ENCODE results near the gene ANKFY1.

ANKFY1 gene

DNA sequence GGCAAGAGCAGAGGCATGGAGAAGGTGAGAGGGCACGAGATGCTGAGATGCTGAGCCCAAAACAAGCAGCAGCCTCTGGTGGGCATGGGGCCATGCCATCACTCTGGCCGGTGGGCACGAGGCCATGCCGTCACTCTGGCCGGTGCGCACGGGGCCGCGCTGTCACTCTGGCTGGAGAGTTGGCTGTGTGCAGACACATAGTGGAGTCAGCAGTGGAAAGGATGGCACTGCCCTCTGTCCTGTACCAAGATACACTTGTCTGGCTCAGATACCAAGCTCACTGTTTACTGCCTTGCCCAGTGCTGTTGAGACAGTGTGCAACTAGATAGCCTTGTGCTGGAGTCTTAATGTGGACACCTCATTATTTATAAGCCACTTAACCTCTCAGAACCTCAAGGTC, 75.7 kb downstream of the ANKFY1 start:
- TF ChIP-seq, protein P1, sequence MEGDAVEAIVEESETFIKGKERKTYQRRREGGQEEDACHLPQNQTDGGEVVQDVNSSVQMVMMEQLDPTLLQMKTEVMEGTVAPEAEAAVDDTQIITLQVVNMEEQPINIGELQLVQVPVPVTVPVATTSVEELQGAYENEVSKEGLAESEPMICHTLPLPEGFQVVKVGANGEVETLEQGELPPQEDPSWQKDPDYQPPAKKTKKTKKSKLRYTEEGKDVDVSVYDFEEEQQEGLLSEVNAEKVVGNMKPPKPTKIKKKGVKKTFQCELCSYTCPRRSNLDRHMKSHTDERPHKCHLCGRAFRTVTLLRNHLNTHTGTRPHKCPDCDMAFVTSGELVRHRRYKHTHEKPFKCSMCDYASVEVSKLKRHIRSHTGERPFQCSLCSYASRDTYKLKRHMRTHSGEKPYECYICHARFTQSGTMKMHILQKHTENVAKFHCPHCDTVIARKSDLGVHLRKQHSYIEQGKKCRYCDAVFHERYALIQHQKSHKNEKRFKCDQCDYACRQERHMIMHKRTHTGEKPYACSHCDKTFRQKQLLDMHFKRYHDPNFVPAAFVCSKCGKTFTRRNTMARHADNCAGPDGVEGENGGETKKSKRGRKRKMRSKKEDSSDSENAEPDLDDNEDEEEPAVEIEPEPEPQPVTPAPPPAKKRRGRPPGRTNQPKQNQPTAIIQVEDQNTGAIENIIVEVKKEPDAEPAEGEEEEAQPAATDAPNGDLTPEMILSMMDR (IDR thresholded peaks at IDR 0.05; ENCODE audit: extremely low read depth, missing control alignments), result no peak
- DNase-seq (ENCODE audit: low spot score), result no peak

DNA sequence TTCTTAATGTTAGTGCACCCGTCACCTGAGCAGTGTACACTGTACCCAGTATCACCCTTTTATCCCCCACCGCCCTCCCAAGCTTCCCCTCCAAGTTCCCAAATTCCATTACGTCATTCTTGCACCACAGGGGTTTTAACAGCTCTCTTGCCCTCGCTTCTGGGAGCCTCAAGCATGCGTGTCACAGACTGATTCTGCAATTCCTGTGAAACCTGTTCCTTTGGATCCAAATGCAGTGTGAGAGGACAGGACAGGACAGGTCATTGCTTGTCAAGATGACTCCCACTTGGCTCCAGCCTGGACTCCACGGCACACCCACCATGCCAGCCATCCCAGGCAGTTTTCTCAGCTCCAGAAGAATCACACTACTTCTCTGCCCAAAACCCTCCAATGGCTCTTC, 76.7 kb downstream of the ANKFY1 start:
- DNase-seq (ENCODE audit: low spot score), result no peak

DNA sequence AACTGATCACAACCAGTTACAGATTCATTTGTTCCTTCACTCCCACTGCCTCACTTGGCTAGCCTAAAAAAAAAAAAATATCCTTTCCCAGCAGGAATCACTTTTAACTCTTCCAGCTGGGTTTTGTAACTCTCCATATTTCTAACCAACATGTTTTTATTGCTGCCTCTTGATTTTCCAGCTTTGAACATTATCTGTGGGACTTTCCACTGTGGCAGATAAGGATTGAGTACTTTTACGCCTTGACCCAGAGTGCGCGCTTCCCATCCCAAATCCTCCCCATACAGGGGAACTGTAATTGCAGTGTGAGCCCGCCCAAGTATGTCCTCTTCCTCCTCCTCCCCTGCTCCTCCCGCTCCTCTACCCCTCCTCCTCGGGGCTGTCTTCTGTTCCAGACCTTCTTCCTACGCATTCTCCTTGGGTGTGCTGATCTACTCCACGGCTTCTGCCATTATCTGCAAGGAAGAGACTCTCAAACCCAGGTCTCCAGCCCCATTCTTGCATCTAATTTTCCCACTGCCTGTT, 77.4 kb downstream of the ANKFY1 start:
- TF ChIP-seq, protein P1 (IDR thresholded peaks at IDR 0.05; ENCODE audit: extremely low read depth, missing control alignments), result no peak
- no peak for DNase-seq (ENCODE audit: low spot score)

More for the DNA sequence above, 76.7 kb downstream of the ANKFY1 start:
- TF ChIP-seq, protein P1 (IDR thresholded peaks at IDR 0.05; ENCODE audit: extremely low read depth, missing control alignments), result no peak

DNA sequence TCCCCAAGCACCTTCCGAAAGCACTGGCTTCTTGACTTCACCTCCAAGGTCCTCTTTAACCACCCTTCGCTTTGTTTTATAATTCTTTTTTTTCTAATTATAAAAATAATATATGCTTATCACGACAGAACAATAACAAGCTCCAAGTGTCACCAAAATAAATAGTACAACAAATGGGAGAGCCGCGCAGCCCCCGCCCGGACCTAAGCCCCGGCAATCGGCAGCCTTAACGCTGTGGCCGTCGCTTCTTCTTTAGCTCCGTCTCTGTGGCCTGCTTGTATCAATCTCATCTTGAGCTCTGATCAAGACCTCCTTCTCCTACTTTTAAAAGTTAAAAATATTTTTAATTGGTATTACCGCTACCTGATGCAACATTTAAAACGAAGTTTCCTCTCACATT, 78.1 kb downstream of the ANKFY1 start:
- DNase-seq (ENCODE audit: low spot score), result no peak
- TF ChIP-seq, protein P1 (IDR thresholded peaks at IDR 0.05; ENCODE audit: extremely low read depth, missing control alignments), result no peak

DNA sequence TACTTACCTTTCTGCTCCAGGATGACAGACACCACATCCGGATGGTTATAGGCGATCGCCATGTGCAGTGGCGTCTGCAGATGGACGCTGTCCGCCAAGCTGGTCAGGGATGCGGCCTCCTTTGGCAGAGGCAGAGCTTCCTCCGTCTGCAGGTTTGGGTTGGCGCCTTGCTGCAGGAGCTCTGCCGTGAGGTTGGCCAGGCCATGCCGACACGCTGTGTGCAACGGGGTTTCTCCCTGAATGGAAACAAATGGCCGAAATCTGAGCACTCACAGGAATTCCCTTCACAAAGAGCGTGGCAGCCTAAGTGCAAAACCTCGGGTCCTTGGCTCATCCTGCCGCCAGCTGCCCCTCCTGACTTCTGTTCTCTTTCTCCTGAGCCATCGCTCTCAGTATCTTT, 79.0 kb downstream of the ANKFY1 start:
- TF ChIP-seq, protein P1 (IDR thresholded peaks at IDR 0.05; ENCODE audit: extremely low read depth, missing control alignments), result no peak
- no peak for DNase-seq (ENCODE audit: low spot score)

DNA sequence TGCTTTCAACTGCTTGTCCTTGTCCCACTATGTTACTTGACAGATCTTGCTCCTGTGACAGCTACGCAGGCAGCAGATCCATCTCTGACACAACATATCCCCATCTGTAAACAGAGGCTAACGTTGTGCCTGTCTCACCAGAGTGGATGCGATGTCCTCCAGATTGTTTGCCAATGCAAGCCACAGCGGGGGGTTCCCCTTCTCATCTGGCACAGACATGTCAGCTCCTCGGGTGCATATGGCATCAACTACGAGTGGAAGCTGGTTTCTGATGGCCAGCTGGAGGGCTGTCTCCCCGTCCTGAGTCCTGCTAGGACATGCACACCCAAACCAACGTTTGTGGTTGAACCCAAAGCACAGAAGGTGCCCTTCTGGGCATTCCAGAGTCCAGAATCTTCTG, 81.7 kb downstream of the ANKFY1 start:
- TF ChIP-seq, protein P1 (IDR thresholded peaks at IDR 0.05; ENCODE audit: extremely low read depth, missing control alignments), result no peak
- DNase-seq (ENCODE audit: low spot score), result no peak

DNA sequence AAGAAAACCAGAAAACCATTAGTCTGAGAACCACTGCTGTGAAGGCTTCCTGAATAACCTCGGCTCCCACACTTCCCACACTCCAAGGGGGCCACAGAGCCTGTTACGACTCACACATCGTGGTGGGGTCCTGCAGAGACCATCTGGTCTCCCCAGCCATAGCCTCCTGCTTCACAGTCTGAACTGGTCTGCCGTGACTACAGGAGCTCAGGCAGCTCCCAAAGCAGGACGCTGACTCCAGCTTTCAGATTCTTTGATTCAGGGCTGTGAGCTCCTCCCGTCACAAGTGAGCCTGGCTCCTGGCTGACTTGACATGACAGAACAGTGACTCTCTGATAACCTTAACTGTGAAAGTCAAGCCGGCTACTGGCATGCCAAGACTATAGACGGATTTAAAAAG, 83.0 kb downstream of the ANKFY1 start:
- TF ChIP-seq, protein P1 (IDR thresholded peaks at IDR 0.05; ENCODE audit: extremely low read depth, missing control alignments), result no peak
- no peak for DNase-seq (ENCODE audit: low spot score)

Measured in GM20000 (cell line).